Measurements from ENCODE around the gene PTOV1. TPM values are rescaled to one million over a fixed set of nuclear protein-coding genes. Genes with fewer than 3 reads are reported as not detected.
A peak's percentile ranks its signal among the peaks of the same experiment; 100 is the strongest.

PTOV1 gene
- total RNA-seq, 1 experiment from 2014 or later, result 296 TPM

DNA sequence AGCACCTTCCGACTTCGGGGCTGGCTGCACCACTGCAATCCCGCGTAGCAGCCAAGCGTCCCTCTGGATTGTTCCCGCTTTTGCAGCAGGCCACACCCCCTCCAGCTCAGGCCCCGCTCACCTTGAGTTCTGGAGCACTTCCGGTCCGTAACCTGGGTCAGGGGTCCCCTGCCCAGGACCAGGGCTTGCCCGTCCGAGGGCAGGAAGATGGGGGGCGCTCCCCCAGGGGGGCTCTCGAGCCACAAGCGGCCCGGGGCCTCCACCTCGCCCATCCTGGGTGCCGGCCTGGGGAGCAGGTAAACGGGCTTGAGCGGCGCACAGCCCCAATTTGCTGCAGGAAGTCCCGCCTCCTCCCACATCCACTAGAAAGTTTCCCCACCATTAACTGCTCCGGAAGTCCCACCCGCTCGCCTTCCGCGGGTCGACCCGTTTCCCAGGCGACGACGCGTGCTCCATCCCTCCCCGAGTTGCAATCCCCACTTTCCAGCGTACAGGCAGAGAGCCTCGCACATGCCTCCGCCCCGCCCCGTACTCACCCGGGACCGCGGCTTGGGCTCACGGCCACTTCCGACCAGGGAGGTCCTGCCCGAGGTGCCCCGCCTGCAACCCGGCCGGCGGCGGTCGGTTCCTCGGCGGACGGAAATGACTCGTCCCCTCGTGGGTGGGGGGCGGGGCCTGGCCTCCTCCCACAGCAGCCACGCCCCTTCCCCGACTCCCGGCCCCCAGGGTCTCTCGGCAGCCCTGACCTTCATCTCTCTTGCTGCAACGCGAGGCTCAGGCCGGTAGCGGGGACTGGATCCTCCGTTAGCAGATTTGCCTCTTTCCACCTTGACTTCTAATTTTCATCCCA is 16.2 kb downstream of the PTOV1 start, which contains the start of gene PNKP (continued):
- TF ChIP-seq, protein P1, sequence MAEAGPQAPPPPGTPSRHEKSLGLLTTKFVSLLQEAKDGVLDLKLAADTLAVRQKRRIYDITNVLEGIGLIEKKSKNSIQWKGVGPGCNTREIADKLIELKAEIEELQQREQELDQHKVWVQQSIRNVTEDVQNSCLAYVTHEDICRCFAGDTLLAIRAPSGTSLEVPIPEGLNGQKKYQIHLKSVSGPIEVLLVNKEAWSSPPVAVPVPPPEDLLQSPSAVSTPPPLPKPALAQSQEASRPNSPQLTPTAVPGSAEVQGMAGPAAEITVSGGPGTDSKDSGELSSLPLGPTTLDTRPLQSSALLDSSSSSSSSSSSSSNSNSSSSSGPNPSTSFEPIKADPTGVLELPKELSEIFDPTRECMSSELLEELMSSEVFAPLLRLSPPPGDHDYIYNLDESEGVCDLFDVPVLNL (CRISPR knock-in tag; IDR thresholded peaks at IDR 0.05; ENCODE audit: borderline replicate concordance, low read depth), result no peak
- TF ChIP-seq, protein P2, sequence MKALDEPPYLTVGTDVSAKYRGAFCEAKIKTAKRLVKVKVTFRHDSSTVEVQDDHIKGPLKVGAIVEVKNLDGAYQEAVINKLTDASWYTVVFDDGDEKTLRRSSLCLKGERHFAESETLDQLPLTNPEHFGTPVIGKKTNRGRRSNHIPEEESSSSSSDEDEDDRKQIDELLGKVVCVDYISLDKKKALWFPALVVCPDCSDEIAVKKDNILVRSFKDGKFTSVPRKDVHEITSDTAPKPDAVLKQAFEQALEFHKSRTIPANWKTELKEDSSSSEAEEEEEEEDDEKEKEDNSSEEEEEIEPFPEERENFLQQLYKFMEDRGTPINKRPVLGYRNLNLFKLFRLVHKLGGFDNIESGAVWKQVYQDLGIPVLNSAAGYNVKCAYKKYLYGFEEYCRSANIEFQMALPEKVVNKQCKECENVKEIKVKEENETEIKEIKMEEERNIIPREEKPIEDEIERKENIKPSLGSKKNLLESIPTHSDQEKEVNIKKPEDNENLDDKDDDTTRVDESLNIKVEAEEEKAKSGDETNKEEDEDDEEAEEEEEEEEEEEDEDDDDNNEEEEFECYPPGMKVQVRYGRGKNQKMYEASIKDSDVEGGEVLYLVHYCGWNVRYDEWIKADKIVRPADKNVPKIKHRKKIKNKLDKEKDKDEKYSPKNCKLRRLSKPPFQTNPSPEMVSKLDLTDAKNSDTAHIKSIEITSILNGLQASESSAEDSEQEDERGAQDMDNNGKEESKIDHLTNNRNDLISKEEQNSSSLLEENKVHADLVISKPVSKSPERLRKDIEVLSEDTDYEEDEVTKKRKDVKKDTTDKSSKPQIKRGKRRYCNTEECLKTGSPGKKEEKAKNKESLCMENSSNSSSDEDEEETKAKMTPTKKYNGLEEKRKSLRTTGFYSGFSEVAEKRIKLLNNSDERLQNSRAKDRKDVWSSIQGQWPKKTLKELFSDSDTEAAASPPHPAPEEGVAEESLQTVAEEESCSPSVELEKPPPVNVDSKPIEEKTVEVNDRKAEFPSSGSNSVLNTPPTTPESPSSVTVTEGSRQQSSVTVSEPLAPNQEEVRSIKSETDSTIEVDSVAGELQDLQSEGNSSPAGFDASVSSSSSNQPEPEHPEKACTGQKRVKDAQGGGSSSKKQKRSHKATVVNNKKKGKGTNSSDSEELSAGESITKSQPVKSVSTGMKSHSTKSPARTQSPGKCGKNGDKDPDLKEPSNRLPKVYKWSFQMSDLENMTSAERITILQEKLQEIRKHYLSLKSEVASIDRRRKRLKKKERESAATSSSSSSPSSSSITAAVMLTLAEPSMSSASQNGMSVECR (CRISPR knock-in tag; IDR thresholded peaks at IDR 0.05; ENCODE audit: borderline replicate concordance), result 0 out of 2 replicates have a peak, but pooled peaks have one; percentile 36
- TF ChIP-seq, protein P3, sequence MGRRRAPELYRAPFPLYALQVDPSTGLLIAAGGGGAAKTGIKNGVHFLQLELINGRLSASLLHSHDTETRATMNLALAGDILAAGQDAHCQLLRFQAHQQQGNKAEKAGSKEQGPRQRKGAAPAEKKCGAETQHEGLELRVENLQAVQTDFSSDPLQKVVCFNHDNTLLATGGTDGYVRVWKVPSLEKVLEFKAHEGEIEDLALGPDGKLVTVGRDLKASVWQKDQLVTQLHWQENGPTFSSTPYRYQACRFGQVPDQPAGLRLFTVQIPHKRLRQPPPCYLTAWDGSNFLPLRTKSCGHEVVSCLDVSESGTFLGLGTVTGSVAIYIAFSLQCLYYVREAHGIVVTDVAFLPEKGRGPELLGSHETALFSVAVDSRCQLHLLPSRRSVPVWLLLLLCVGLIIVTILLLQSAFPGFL (CRISPR knock-in tag; IDR thresholded peaks at IDR 0.05; ENCODE audit: borderline replicate concordance), result no peak

DNA sequence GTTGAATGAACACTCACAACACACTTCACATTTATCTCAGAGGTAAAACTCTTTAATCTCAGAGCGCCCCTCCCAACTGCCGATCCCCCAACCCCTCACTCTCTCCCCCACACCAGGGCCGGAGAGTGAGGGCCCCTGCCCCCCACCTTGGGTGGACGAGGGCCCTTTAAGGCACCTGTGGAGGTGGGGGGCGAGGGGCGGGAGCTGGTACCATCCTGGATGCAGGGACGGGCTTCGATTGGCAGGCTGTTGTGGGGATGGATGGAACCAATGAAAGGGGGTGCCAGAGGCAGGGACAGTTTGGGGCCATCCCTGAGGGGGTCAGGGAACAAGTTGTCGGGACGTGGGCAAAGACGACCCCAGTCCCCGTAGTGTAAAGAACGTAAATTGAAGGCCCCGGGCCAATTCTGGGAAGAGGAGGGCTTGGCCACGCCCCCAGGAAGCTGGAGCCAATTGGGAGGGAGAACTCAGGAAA is 18.1 kb downstream of the PTOV1 start:
- DNase-seq (ENCODE audit: low spot score) (no peak), ATAC-seq (peak; percentile 5)
- Mint-ChIP-seq H3K9me3 (peaks cover 3% of the 10 kb centered on the region; the same call in 1 of the 2 replicates), H3K4me3 (no peak overlapping the region), H3K27me3 (ENCODE audit: low read depth) (no peaks in the 10 kb centered on the region), H3K27ac (no peak overlapping the region), H3K36me3 (peaks cover 12% of the 10 kb centered on the region), H3K4me1 (peaks cover 25% of the 10 kb centered on the region)
- ChIA-PET POLR2A (interaction anchor here (0.5 to 1.7 kb wide), 10 partner anchors 8 to 1010 kb away, joined by 3 to 13 read pairs (median 5); partner anchors contain the start of genes AKT1S1, AP2A1, ATF5 and FUZ), CTCF (interaction anchor here (0.6 to 2.2 kb wide), 16 partner anchors 8 to 771 kb away, joined by 3 to 11 read pairs (median 5); partner anchors contain the start of genes AKT1S1, AP2A1, FUZ and PTOV1)
- TF ChIP-seq SMAD4 (CRISPR knock-in tag; IDR thresholded peaks at IDR 0.05), result no peak
- TF ChIP-seq RELA (CRISPR knock-in tag; IDR thresholded peaks at IDR 0.05; ENCODE audit: borderline replicate concordance), result no peak
- TF ChIP-seq ZNF121 (CRISPR knock-in tag; IDR thresholded peaks at IDR 0.05), result no peak
- no peak for TF ChIP-seq SMAD3 (CRISPR knock-in tag; IDR thresholded peaks at IDR 0.05; ENCODE audit: borderline replicate concordance)
- no peak for TF ChIP-seq TP53 (CRISPR knock-in tag; IDR thresholded peaks at IDR 0.05)
- peak; percentile 8 for TF ChIP-seq SP1 (CRISPR knock-in tag; conservative IDR thresholded peaks at IDR 0.05)
- no peak for TF ChIP-seq E2F5 (CRISPR knock-in tag; IDR thresholded peaks at IDR 0.05)
- TF ChIP-seq CTCF (IDR thresholded peaks at IDR 0.05), result no peak
- no peak for TF ChIP-seq ATF1 (CRISPR knock-in tag; IDR thresholded peaks at IDR 0.05)
- TF ChIP-seq NR3C1 (CRISPR knock-in tag; conservative IDR thresholded peaks at IDR 0.05; ENCODE audit: low read depth), result no peak
- 0 out of 2 replicates have a peak, but pooled peaks have one; percentile 19 for TF ChIP-seq ERG (CRISPR knock-in tag; IDR thresholded peaks at IDR 0.05)
- no peak for TF ChIP-seq ZNF512 (CRISPR knock-in tag; IDR thresholded peaks at IDR 0.05; ENCODE audit: borderline replicate concordance)
- no peak for TF ChIP-seq ZNF138 (CRISPR knock-in tag; conservative IDR thresholded peaks at IDR 0.05)
- no peak for TF ChIP-seq JAZF1 (CRISPR knock-in tag; IDR thresholded peaks at IDR 0.05)
- TF ChIP-seq, protein P4, sequence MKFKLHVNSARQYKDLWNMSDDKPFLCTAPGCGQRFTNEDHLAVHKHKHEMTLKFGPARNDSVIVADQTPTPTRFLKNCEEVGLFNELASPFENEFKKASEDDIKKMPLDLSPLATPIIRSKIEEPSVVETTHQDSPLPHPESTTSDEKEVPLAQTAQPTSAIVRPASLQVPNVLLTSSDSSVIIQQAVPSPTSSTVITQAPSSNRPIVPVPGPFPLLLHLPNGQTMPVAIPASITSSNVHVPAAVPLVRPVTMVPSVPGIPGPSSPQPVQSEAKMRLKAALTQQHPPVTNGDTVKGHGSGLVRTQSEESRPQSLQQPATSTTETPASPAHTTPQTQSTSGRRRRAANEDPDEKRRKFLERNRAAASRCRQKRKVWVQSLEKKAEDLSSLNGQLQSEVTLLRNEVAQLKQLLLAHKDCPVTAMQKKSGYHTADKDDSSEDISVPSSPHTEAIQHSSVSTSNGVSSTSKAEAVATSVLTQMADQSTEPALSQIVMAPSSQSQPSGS (CRISPR knock-in tag; IDR thresholded peaks at IDR 0.05; ENCODE audit: borderline replicate concordance, low read depth), result no peak
- TF ChIP-seq MYBL2 (CRISPR knock-in tag; IDR thresholded peaks at IDR 0.05), result no peak

All from WTC11 (cell line).